ENCODE data around the gene SYCP3. TPM values are rescaled to one million over a fixed set of nuclear protein-coding genes. Genes with fewer than 3 reads are reported as not detected.

Gene SYCP3
- total and polyA plus RNA-seq, 4 donors = 0.05 to 1.2 (median 0.67) TPM

- Histone ChIP-seq H3K27ac (ENCODE audit: low read depth in 1 of 2, low read length in 1 of 2) (no peak overlapping the region), H3K9me3 (ENCODE audit: control insufficient read depth in 4 of 4, insufficient read depth in 3 of 4, low read length in 3 of 4) (peaks cover 0 to 2% (median 0%) of the 10 kb centered on the region in 4 donors), H3K27me3 (ENCODE audit: control insufficient read depth in 3 of 3, insufficient read depth in 3 of 3, low read length in 2 of 3) (no peaks in the 10 kb centered on the region), H3K9ac (ENCODE audit: insufficient read depth in 1 of 2, low read length in 2 of 2) (no peak overlapping the region), H3K4me3 (no peak overlapping the region), H3K4me1 (ENCODE audit: control insufficient read depth in 5 of 5, insufficient read depth in 5 of 5, low read length in 5 of 5) (no peaks in the 10 kb centered on the region), H3K36me3 (ENCODE audit: control insufficient read depth in 4 of 4, insufficient read depth in 4 of 4, low read length in 4 of 4) (peaks cover 10 to 27% (median 17%) of the 10 kb centered on the region in 4 donors)
- WGBS, 2 donors = 86 to 87% methylated on average over 10 of the region's 10 CpGs
- ATAC-seq (ENCODE audit: insufficient read depth, low FRiP score) (no peak), DNase-seq (no peak)
- no peak for TF ChIP-seq CTCF (IDR thresholded peaks at IDR 0.05; ENCODE audit: control extremely low read depth, extremely low read depth)
These were observed 4.6 kb upstream of the SYCP3 start for GRCh38 chr12:101743724-101744472.

GRCh38 chr12:101743242-101743641 is 4.0 kb upstream of the SYCP3 start:
- H3K27me3 ChIP-seq (ENCODE audit: control insufficient read depth in 3 of 3, insufficient read depth in 3 of 3, low read length in 2 of 3) = no peaks in the 10 kb centered on the region
- DNase-seq (no peak), ATAC-seq (ENCODE audit: insufficient read depth, low FRiP score) (no peak)
- H3K9me3 ChIP-seq (ENCODE audit: control insufficient read depth in 4 of 4, insufficient read depth in 3 of 4, low read length in 3 of 4) = peaks cover 0 to 2% (median 0%) of the 10 kb centered on the region in 4 donors
- peaks cover 10 to 28% (median 16%) of the 10 kb centered on the region in 4 donors for H3K36me3 ChIP-seq (ENCODE audit: control insufficient read depth in 4 of 4, insufficient read depth in 4 of 4, low read length in 4 of 4)
- no peak overlapping the region for H3K27ac ChIP-seq (ENCODE audit: low read depth in 1 of 2, low read length in 1 of 2)
- WGBS, 2 donors = 86 to 90% methylated on average over 1 of the region's 1 CpG
- no peak overlapping the region for H3K4me3 ChIP-seq
- TF ChIP-seq CTCF (IDR thresholded peaks at IDR 0.05; ENCODE audit: control extremely low read depth, extremely low read depth) = no peak
- H3K9ac ChIP-seq (ENCODE audit: insufficient read depth in 1 of 2, low read length in 2 of 2) = no peak overlapping the region
- H3K4me1 ChIP-seq (ENCODE audit: control insufficient read depth in 5 of 5, insufficient read depth in 5 of 5, low read length in 5 of 5) = no peaks in the 10 kb centered on the region

- DNase-seq (no peak), ATAC-seq (ENCODE audit: insufficient read depth, low FRiP score) (no peak)
- Histone ChIP-seq H3K4me3 (no peak overlapping the region), H3K4me1 (ENCODE audit: control insufficient read depth in 5 of 5, insufficient read depth in 5 of 5, low read length in 5 of 5) (no peaks in the 10 kb centered on the region), H3K27me3 (ENCODE audit: control insufficient read depth in 3 of 3, insufficient read depth in 3 of 3, low read length in 2 of 3) (no peaks in the 10 kb centered on the region), H3K9me3 (ENCODE audit: control insufficient read depth in 4 of 4, insufficient read depth in 3 of 4, low read length in 3 of 4) (peaks cover 0 to 2% (median 0%) of the 10 kb centered on the region in 4 donors), H3K9ac (ENCODE audit: insufficient read depth in 1 of 2, low read length in 2 of 2) (no peak overlapping the region), H3K27ac (ENCODE audit: low read depth in 1 of 2, low read length in 1 of 2) (no peak overlapping the region), H3K36me3 (ENCODE audit: control insufficient read depth in 4 of 4, insufficient read depth in 4 of 4, low read length in 4 of 4) (peaks cover 10 to 32% (median 13%) of the 10 kb centered on the region in 4 donors)
- no peak for TF ChIP-seq CTCF (IDR thresholded peaks at IDR 0.05; ENCODE audit: control extremely low read depth, extremely low read depth)
- WGBS, 2 donors = 85 to 89% methylated on average over 5 of the region's 5 CpGs
These were observed 1.7 kb upstream of the SYCP3 start for GRCh38 chr12:101740980-101741379.
